ENCODE results near the gene RCAN3. TPM values are rescaled to one million over a fixed set of nuclear protein-coding genes. Genes with fewer than 3 reads are reported as not detected.

The RCAN3 gene
- total RNA-seq, 1 experiment from 2014 or later, result 10.2 TPM

DNA sequence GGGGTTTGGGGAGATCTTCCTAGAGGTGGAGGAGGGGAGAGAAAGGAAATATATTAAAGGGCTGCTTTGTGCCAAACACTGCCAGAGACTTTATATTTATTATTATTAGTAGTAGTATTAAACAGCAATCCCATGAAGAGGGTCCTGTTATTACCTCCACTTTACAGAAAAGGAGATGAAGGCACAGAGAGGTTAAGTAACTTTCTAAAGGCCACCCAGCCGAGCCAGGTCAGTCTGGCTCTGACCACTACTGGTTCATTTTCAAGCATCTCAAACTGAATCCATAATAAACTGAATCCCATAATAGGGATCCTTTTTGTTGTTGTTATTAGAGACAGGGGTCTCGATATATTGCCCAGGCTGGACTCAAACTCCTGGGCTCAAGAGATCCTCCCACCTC is 65.8 kb downstream of the RCAN3 start:
- H3K27ac Mint-ChIP-seq (ENCODE audit: unreplicated experiment), result no peak overlapping the region
- TF ChIP-seq, protein P1, sequence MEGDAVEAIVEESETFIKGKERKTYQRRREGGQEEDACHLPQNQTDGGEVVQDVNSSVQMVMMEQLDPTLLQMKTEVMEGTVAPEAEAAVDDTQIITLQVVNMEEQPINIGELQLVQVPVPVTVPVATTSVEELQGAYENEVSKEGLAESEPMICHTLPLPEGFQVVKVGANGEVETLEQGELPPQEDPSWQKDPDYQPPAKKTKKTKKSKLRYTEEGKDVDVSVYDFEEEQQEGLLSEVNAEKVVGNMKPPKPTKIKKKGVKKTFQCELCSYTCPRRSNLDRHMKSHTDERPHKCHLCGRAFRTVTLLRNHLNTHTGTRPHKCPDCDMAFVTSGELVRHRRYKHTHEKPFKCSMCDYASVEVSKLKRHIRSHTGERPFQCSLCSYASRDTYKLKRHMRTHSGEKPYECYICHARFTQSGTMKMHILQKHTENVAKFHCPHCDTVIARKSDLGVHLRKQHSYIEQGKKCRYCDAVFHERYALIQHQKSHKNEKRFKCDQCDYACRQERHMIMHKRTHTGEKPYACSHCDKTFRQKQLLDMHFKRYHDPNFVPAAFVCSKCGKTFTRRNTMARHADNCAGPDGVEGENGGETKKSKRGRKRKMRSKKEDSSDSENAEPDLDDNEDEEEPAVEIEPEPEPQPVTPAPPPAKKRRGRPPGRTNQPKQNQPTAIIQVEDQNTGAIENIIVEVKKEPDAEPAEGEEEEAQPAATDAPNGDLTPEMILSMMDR (IDR thresholded peaks at IDR 0.05; ENCODE audit: insufficient read depth in 1 of 2, low read depth in 1 of 2, low read length in 1 of 2, severe bottlenecking in 1 of 2, unreplicated experiment in 1 of 2), result no peak

DNA sequence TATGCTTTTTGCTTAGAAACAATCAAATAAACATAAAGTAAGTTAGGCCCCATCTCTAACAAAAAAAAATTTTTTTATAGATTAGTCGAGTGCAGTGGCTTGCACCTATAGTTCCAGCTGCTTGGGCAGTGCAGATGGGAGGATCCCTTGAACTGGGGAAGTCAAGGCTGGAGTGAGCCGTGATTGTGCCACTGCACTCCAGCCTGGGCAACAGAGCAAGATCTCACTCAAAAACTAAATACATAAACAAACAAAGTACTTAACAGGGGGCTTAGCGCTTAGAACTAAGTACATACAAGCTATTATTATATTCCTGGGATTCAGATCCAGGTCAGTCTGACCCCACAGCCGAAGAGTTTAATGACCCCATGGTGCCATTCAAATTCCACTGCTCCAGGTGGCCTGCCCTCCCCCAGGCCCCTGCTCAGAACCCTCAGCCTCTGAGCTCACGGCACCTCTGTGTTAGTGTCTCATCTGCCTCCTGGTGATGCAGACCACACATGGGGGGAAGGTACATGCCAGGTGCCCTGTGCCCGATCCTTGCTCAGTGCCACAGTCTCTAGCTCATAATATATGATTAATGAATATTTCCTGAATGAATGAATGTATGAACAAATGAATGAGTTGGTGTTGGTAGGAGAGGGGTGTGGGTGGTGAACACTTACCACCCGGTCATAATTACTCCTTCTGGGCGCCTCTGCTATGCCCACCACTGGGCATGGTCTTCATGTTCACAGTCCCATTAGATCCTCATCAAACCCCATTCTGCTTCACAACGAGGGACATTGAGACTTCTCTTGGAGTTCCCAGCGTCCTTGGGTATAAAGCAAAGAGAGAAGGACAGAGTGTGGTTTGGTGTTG is 67.9 kb downstream of the RCAN3 start:
- Histone ChIP-seq H3K27me3 (replicated peaks; ENCODE audit: control insufficient read depth, insufficient read depth, low read length) (no peaks in the 10 kb centered on the region), H3K4me3 (ENCODE audit: low read depth, low read length) (no peak overlapping the region), H3K4me1 (0 out of 2 replicates have a peak, but pooled peaks cover 9% of the 10 kb centered on the region), H3K36me3 (ENCODE audit: control insufficient read depth, insufficient read depth, low read length) (no peaks in the 10 kb centered on the region), H3K9me3 (no peaks in the 10 kb centered on the region)
- CTCF ChIA-PET, result no interaction called here
- no peaks in the 10 kb centered on the region for H3K27me3 Mint-ChIP-seq (ENCODE audit: insufficient read depth, unreplicated experiment)
- no peaks in the 10 kb centered on the region for H3K36me3 Mint-ChIP-seq (ENCODE audit: insufficient read depth, unreplicated experiment)
- intact Hi-C loops (cut with micrococcal nuclease; ENCODE audit: unreplicated experiment), result no loop called here
- no peaks in the 10 kb centered on the region for H3K9me3 Mint-ChIP-seq (ENCODE audit: unreplicated experiment)
- POLR2A ChIA-PET, result interaction anchor here (0.6 kb wide), 1 partner anchor 277 kb away, joined by 10 read pairs; no protein-coding TSS in a partner anchor
- no TSS peak for BruUV-seq (replicated peaks)
- no peak for DNase-seq
- H3K4me1 Mint-ChIP-seq (ENCODE audit: low read depth, unreplicated experiment), result no peaks in the 10 kb centered on the region
- TF ChIP-seq, protein P1 (IDR thresholded peaks at IDR 0.05; ENCODE audit: insufficient read depth in 1 of 2, low read depth in 1 of 2, low read length in 1 of 2, severe bottlenecking in 1 of 2, unreplicated experiment in 1 of 2), result no peak
- H3K4me3 Mint-ChIP-seq (ENCODE audit: unreplicated experiment), result no peak overlapping the region
- no peak overlapping the region for H3K27ac Mint-ChIP-seq (ENCODE audit: unreplicated experiment)

More for the DNA sequence above, 65.8 kb downstream of the RCAN3 start:
- Mint-ChIP-seq H3K4me3 (ENCODE audit: unreplicated experiment) (no peak overlapping the region), H3K4me1 (ENCODE audit: low read depth, unreplicated experiment) (no peaks in the 10 kb centered on the region), H3K36me3 (ENCODE audit: insufficient read depth, unreplicated experiment) (no peaks in the 10 kb centered on the region), H3K27me3 (ENCODE audit: insufficient read depth, unreplicated experiment) (no peaks in the 10 kb centered on the region), H3K9me3 (ENCODE audit: unreplicated experiment) (no peaks in the 10 kb centered on the region)
- no TSS peak for BruUV-seq (replicated peaks)
- ChIA-PET CTCF (interaction anchor here (0.9 to 1.1 kb wide), 2 partner anchors 10 to 27 kb away, joined by 3 to 5 read pairs; no protein-coding TSS in a partner anchor), POLR2A (interaction anchor here (0.5 kb wide), 1 partner anchor 8 kb away, joined by 4 read pairs; no protein-coding TSS in a partner anchor)
- Histone ChIP-seq H3K36me3 (ENCODE audit: control insufficient read depth, insufficient read depth, low read length) (no peaks in the 10 kb centered on the region), H3K9me3 (no peaks in the 10 kb centered on the region), H3K4me3 (ENCODE audit: low read depth, low read length) (no peak overlapping the region), H3K4me1 (0 out of 2 replicates have a peak, but pooled peaks cover 9% of the 10 kb centered on the region), H3K27me3 (replicated peaks; ENCODE audit: control insufficient read depth, insufficient read depth, low read length) (no peaks in the 10 kb centered on the region)
- intact Hi-C loops (cut with micrococcal nuclease; ENCODE audit: unreplicated experiment), result loop anchor here (1.0 kb wide), 1 partner anchor 27 kb away; no protein-coding TSS in a partner anchor
- no peak for DNase-seq

DNA sequence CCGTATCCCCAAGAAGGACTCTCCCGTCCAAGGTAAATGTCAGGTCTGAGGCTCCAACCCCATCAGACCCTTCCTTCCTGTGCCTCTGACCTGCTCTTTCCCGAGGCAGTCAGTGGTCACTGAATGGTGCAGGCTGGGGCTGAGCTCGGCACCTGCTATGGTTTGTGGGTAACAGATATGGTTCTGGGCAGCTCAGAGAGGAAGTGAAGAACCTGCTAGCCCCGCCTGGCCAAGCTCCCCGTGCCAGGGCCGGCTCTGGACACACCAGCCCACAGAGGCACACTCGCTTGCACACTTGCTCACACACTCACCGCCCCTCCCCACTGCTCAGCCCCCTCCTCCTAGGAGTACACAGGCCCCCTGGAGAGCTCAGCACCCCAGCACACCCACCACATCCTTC is 69.7 kb downstream of the RCAN3 start:
- H3K4me1 ChIP-seq, result 0 out of 2 replicates have a peak, but pooled peaks cover 9% of the 10 kb centered on the region
- Mint-ChIP-seq H3K36me3 (ENCODE audit: insufficient read depth, unreplicated experiment) (no peaks in the 10 kb centered on the region), H3K27me3 (ENCODE audit: insufficient read depth, unreplicated experiment) (no peaks in the 10 kb centered on the region), H3K9me3 (ENCODE audit: unreplicated experiment) (no peaks in the 10 kb centered on the region), H3K4me1 (ENCODE audit: low read depth, unreplicated experiment) (no peaks in the 10 kb centered on the region), H3K27ac (ENCODE audit: unreplicated experiment) (peak overlapping the region; percentile 32), H3K4me3 (ENCODE audit: unreplicated experiment) (no peak overlapping the region)
- no peaks in the 10 kb centered on the region for H3K36me3 ChIP-seq (ENCODE audit: control insufficient read depth, insufficient read depth, low read length)
- H3K4me3 ChIP-seq (ENCODE audit: low read depth, low read length), result no peak overlapping the region
- intact Hi-C loops (cut with micrococcal nuclease; ENCODE audit: unreplicated experiment), result no loop called here
- no peaks in the 10 kb centered on the region for H3K9me3 ChIP-seq
- no peaks in the 10 kb centered on the region for H3K27me3 ChIP-seq (replicated peaks; ENCODE audit: control insufficient read depth, insufficient read depth, low read length)
- ChIA-PET POLR2A (no interaction called here), CTCF (no interaction called here)
- BruUV-seq (replicated peaks), result no TSS peak
- DNase-seq, result no peak
- TF ChIP-seq, protein P1 (IDR thresholded peaks at IDR 0.05; ENCODE audit: insufficient read depth in 1 of 2, low read depth in 1 of 2, low read length in 1 of 2, severe bottlenecking in 1 of 2, unreplicated experiment in 1 of 2), result no peak

All from Caco-2 (cell line).